ENCODE measurements around the gene GLB1L3.

Gene GLB1L3

GRCh38 chr11:134340354-134340964 lies 64.3 kb downstream of the GLB1L3 start:
- Histone ChIP-seq H3K36me3 (ENCODE audit: control insufficient read depth in 2 of 2, insufficient read depth in 1 of 2, low read length in 2 of 2) (peaks cover 0 to 4% of the 10 kb centered on the region in 2 experiments; a peak in 1 of 3 replicates), H3K27ac (ENCODE audit: extremely low read depth, low read depth, low read length) (no peak overlapping the region), H3K4me1 (ENCODE audit: control insufficient read depth, insufficient read depth, low read length) (no peaks in the 10 kb centered on the region), H3K9me3 (ENCODE audit: control insufficient read depth, insufficient read depth, low read depth, low read length) (no peaks in the 10 kb centered on the region), H3K4me3 (ENCODE audit: low read depth, low read length) (no peak overlapping the region)
- no peak for TF ChIP-seq ZNF404 (tag by site-specific recombination; IDR thresholded peaks at IDR 0.05)
- TF ChIP-seq ZBTB48 (tag by site-specific recombination; IDR thresholded peaks at IDR 0.05): no peak
- no peak for TF ChIP-seq MEIS1 (CRISPR knock-in tag; IDR thresholded peaks at IDR 0.05; ENCODE audit: borderline replicate concordance)
- ChIA-PET CTCF (interaction anchor here (0.5 kb wide), 1 partner anchor 299 kb away, joined by 3 read pairs; no protein-coding TSS in a partner anchor), POLR2A (no interaction called here)

GRCh38 chr11:134341805-134342571 lies 65.8 kb downstream of the GLB1L3 start:
- Histone ChIP-seq H3K9me3 (ENCODE audit: control insufficient read depth, insufficient read depth, low read depth, low read length) (no peaks in the 10 kb centered on the region), H3K36me3 (ENCODE audit: control insufficient read depth in 2 of 2, insufficient read depth in 1 of 2, low read length in 2 of 2) (peaks cover 0 to 3% of the 10 kb centered on the region in 2 experiments; a peak in 1 of 3 replicates), H3K4me1 (ENCODE audit: control insufficient read depth, insufficient read depth, low read length) (no peaks in the 10 kb centered on the region), H3K4me3 (ENCODE audit: low read depth, low read length) (no peak overlapping the region), H3K27ac (ENCODE audit: extremely low read depth, low read depth, low read length) (no peak overlapping the region)
- no peak for TF ChIP-seq ZNF830 (tag by site-specific recombination; IDR thresholded peaks at IDR 0.05; ENCODE audit: low read depth)
- no peak for TF ChIP-seq ZNF311 (tag by site-specific recombination; IDR thresholded peaks at IDR 0.05; ENCODE audit: borderline replicate concordance)
- TF ChIP-seq ZNF157 (tag by site-specific recombination; IDR thresholded peaks at IDR 0.05): no peak
- TF ChIP-seq ZNF626 (tag by site-specific recombination; IDR thresholded peaks at IDR 0.05): no peak
- TF ChIP-seq ZBTB1 (tag by site-specific recombination; IDR thresholded peaks at IDR 0.05): no peak
- ChIA-PET CTCF (interaction anchor here (1.1 to 1.2 kb wide), 2 partner anchors 10 to 18 kb away, joined by 3 to 4 read pairs; no protein-coding TSS in a partner anchor), POLR2A (no interaction called here)

GRCh38 chr11:134342572-134343340 lies 66.6 kb downstream of the GLB1L3 start:
- no peaks in the 10 kb centered on the region for H3K4me1 ChIP-seq (ENCODE audit: control insufficient read depth, insufficient read depth, low read length)
- no peak overlapping the region for H3K4me3 ChIP-seq (ENCODE audit: low read depth, low read length)
- peaks cover 0 to 9% of the 10 kb centered on the region in 2 experiments; a peak in 1 of 3 replicates for H3K36me3 ChIP-seq (ENCODE audit: control insufficient read depth in 2 of 2, insufficient read depth in 1 of 2, low read length in 2 of 2)
- no peaks in the 10 kb centered on the region for H3K9me3 ChIP-seq (ENCODE audit: control insufficient read depth, insufficient read depth, low read depth, low read length)
- no peak overlapping the region for H3K27ac ChIP-seq (ENCODE audit: extremely low read depth, low read depth, low read length)
- POLR2A ChIA-PET: no interaction called here
- CTCF ChIA-PET: interaction anchor here (1.1 kb wide), 1 partner anchor 10 kb away, joined by 3 read pairs; no protein-coding TSS in a partner anchor
- TF ChIP-seq ZNF121 (tag by site-specific recombination; IDR thresholded peaks at IDR 0.05) (no peak), PBX3 (CRISPR knock-in tag; IDR thresholded peaks at IDR 0.05) (no peak), ZNF514 (tag by site-specific recombination; IDR thresholded peaks at IDR 0.05) (no peak), ZNF639 (tag by site-specific recombination; IDR thresholded peaks at IDR 0.05) (no peak), REST (tag by site-specific recombination; IDR thresholded peaks at IDR 0.05) (no peak), ZNF518A (tag by site-specific recombination; conservative IDR thresholded peaks at IDR 0.05; ENCODE audit: low read depth) (no peak), ZNF133 (tag by site-specific recombination; IDR thresholded peaks at IDR 0.05) (no peak), OSR2 (tag by site-specific recombination; IDR thresholded peaks at IDR 0.05) (no peak)
